GM21529 (cell line): Measurements from ENCODE around the gene MTM1.

Experiments
- ATAC-seq: cut with Tn5 transposase; IDR thresholded peaks from one replicate; pipeline ENCODE4 v1.9.1; 2021; ENCODE audit not compliant: unreplicated experiment

Gene MTM1

GRCh38 chrX:150548251-150548650, 20.2 kb upstream of the MTM1 start:
- no peak for ATAC-seq

DNA sequence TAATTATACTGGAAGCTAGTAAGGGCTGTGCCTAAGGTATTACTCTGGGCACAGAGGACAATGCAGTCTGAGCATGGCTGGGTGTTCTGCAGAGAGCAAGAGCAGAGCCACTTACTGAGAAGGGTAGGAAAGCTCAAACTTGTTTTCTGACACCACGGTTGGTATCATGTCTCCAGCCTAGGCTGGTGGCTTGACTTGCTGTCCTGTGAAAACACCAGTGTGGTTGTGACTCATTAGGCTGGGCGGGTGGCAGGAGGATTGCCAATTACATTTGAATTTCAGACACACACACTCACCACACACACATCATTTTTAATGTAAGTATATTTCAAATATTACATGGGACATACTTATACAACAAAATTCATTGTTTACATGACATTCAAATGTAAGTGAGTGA, 19.7 kb upstream of the MTM1 start:
- ATAC-seq: no peak

DNA sequence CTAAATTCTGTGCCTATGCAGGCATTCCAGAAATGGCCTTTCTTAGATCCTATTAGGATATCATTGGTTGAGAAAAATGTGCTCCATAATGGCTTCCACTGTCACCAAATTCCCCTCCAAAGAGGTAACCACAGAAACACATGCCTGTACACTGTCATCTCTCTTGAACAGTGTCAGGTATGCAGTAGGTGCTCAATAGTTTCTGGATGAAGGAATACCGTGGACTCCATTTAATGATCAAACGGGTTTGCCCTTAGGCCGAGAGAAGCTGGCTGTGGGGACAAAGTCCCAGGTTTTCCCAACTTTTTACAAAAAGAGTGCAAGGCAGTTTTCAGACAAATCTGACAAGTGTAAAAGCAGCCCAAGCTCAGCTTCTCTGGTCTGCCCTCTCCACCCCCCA, 16.5 kb upstream of the MTM1 start:
- no peak for ATAC-seq

GRCh38 chrX:150558424-150558823, 10.0 kb upstream of the MTM1 start:
- ATAC-seq: no peak

GRCh38 chrX:150564838-150565237, 3.6 kb upstream of the MTM1 start:
- ATAC-seq: no peak

GRCh38 chrX:150565551-150565950, 2.9 kb upstream of the MTM1 start:
- ATAC-seq: no peak

DNA sequence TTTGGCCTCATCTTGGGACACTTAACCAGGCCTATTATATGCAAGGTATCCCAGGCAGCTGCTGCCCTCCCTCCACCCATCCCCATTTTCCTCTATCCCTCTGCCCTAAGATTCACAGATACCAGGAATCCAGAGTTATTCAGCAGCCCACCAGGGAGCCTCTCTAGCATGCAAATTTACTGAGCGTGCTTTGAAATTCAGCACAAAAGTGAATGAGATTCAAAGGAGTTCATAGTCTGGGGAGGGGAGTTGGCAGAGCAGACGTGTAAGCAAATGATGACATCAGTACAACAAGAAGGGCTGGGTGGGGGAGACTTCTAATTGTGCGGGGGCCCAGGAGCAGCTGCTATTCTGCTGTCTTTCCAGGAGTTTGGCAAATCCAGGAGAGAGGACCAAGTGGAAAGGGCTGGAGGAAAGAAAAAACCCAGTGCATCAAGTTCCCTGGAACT, 1.7 kb upstream of the MTM1 start:
- no peak for ATAC-seq

DNA sequence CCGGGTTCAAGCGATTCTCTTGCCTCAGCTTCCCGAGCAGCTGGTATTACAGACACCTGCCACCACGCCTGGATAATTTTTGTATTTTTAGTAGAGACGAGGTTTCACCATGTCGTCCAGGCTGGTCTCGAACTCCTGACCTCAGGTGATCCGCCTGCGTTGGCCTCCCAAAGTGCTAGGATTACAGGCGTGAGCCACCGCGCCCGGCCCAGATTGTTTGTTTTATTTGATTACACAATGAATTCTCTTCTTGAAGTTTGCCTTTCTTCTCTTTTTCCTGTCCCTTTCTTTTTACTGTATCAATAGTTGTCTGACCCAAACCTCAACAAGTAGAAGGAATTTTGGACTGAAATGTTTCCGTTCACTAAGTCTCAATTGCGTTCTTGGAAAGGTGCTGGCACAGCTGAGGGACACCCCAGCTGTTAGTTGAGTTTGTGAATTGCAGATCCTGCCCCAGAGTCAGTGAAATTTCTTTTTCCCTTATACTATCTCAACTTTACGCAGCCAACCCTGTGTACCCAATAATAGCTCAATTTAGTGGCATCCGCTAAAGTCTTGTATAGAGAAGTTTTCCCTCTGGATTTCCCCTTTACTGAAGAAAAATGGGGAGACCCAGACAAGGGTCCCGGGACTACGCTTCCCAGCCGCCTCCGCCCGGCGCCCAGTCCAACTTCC, 639 bp upstream of the MTM1 start:
- ATAC-seq: no peak

DNA sequence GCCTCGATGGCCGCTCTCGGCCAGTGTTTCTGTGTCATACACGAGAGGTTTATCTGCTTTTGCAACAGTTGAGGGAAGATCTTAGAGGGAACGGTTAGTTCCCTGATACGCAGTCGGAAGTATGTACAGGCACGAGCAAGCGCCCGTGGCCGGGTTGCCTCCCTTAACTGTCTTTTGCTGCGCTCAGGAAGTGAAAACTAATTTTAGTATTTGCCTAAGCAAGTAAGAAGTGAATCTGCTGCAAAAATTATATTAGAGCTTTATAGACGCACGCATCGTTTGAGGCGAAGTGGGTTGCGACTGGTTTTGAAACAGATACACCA, 695 bp downstream of the MTM1 start:
- ATAC-seq: peak; percentile 25

DNA sequence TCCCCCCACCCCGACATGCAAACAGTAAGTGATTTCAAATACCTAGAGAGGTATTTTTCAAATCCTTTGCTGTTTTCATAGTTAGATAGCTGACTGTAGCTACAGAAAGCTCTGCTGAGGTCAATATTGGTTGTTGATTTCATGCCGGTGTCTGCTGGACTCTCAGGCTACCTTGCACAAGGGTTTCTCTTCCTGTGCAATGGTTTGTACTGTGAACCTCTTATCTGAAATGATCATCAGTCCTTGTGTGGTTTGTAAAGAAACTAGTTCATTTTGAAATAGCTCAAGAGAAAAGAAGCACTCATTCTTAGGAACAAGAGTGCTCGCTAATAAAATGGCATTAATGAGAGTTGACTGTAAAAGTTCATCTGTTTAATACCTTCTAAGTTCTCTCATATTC, 2.1 kb downstream of the MTM1 start:
- ATAC-seq: no peak

DNA sequence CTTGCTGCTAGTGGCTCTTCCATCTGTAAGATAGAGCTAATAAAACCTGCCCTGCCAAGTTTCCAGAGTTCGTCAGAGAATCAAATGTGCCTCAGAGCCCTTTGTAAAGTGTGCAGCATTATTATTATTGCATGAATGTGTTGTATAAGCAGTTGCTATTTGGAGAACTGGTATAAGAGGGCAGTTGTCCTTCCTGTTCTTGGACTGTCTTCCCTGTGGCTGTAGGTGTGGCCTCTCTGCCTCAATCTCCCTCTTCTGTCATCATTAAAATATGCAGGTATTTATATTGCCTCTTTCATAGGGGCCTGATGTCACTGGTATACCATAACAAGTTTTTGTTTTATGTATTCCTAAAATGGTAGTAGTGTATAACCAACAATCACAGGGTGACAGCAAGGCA, 3.8 kb downstream of the MTM1 start:
- no peak for ATAC-seq

DNA sequence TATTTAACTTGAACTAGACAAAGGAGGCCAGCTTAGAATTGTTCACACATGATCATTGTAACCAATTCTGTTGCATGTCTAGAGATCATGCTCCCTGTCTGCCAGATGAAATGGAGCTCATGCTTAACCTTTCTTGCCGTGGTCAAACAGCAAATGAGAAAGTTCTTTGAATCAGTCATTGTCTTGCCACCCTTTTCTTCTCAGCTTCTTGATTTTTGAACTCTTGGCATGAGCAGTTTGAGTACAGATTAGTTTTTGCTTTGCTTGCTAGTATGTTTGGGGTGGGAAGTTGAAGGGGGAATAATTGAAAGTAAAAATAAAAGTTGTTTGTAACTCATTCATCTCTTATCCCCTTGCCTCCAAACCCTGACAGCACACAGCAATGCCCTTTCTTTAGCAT, 4.7 kb downstream of the MTM1 start:
- ATAC-seq: no peak

DNA sequence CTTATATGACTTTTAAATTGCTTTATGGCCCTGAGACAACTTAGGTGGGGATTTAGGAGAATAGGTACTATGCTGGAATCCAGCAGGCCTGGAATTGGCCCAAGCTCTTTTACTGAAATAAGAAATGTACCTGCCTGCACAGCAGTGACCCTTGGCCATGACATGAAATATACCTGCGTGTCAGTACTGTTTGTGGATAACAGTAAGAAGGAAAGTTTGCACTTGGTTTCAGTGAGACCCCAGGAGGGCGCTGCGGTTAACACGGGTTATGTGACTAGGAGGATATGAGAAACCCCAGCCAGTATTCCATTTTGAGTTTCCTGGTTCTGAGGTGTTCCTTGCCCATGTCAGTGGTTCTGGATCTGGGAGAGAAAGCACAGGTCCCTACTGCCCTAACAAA, 5.3 kb downstream of the MTM1 start:
- ATAC-seq: no peak

GRCh38 chrX:150574559-150575418, 6.4 kb downstream of the MTM1 start:
- peak; percentile 66 for ATAC-seq

DNA sequence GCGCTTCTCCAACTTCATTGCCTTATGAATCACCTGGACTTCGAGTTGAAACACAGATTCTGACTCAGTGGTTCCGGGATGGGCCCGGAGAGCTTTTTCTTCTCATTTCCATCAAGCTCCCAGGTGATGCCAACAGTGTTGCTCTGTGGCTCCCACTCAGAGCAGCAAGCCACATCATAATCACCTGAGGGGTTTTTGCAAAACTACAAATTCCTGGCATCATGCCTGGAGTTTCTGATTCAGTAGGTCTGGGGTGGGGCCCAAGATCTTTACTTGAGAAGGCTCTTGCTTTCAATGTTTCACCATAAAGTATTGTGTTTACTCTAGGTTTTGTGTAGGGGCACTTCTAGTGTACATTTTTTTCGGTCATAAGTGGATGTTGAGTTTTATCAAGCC, 7.0 kb downstream of the MTM1 start:
- peak; percentile 32 for ATAC-seq

- ATAC-seq: no peak
These were observed 8.8 kb downstream of the MTM1 start for GRCh38 chrX:150577174-150577573.

- no peak for ATAC-seq
These were observed 12.8 kb downstream of the MTM1 start for GRCh38 chrX:150581093-150581775.

DNA sequence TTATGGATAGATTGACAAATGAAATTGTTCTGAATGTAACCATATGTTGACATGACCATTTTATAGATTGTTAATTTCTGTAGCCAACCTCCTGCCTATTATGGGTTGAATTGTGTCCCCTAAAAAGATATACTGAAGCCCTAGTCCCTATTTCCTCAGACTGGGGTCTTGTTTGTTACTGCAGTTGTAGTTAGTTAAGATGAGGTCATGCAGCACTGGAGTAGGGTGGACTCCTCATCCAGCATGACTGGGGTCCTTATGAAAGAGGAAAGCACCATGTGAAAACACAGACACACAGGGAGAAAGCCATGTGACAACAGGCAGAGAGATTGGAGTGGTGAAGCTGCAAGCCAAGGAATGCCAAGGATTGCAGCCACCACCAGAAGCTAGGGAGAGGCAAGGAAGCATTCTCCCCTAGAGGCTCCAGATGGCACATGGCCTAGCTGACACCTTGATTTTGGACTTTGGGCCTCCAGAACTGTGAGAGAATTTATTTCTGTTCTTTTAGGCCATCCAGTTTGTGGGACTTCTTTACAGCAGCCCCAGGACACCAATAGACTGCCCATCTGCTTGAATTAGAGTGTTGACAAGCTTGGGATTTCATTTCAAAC, 14.0 kb downstream of the MTM1 start:
- no peak for ATAC-seq

GRCh38 chrX:150587585-150588503, 19.4 kb downstream of the MTM1 start:
- no peak for ATAC-seq

GRCh38 chrX:150594584-150594983, 26.2 kb downstream of the MTM1 start:
- no peak for ATAC-seq

GRCh38 chrX:150599226-150599625, 30.8 kb downstream of the MTM1 start:
- ATAC-seq: no peak
